ENCODE data around the gene VWA2.

VWA2 gene

DNA sequence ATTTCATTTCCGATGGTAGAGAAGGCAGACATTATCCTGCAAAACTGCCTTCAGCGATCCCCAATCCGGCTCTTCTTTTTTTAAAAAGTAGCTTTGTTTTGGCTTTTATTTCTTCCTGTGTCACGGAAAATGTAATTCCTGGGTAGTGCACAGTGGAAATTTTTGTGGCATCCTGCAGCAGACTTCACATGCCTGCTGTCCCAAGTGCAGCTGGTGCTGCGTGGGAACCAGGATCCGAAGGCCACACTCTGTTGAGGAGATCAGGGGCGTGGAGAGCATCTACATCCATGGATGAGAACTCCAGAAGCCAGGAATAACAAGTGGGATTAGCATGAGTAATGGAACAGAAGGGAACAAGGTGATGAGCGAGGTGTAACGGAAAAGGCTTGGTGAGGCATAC is 4.6 kb downstream of the VWA2 start:
- no peak for DNase-seq (ENCODE audit: low read depth)
- H3K4me3 ChIP-seq (ENCODE audit: low read depth, low read length): no peak overlapping the region
- TF ChIP-seq, protein P1, sequence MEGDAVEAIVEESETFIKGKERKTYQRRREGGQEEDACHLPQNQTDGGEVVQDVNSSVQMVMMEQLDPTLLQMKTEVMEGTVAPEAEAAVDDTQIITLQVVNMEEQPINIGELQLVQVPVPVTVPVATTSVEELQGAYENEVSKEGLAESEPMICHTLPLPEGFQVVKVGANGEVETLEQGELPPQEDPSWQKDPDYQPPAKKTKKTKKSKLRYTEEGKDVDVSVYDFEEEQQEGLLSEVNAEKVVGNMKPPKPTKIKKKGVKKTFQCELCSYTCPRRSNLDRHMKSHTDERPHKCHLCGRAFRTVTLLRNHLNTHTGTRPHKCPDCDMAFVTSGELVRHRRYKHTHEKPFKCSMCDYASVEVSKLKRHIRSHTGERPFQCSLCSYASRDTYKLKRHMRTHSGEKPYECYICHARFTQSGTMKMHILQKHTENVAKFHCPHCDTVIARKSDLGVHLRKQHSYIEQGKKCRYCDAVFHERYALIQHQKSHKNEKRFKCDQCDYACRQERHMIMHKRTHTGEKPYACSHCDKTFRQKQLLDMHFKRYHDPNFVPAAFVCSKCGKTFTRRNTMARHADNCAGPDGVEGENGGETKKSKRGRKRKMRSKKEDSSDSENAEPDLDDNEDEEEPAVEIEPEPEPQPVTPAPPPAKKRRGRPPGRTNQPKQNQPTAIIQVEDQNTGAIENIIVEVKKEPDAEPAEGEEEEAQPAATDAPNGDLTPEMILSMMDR (IDR thresholded peaks at IDR 0.05; ENCODE audit: insufficient read depth, low read depth, low read length, missing control alignments): no peak

GRCh38 chr10:114244126-114244525 is 5.1 kb downstream of the VWA2 start:
- no peak overlapping the region for H3K4me3 ChIP-seq (ENCODE audit: low read depth, low read length)
- TF ChIP-seq, protein P1 (IDR thresholded peaks at IDR 0.05; ENCODE audit: insufficient read depth, low read depth, low read length, missing control alignments): no peak
- DNase-seq (ENCODE audit: low read depth): no peak

DNA sequence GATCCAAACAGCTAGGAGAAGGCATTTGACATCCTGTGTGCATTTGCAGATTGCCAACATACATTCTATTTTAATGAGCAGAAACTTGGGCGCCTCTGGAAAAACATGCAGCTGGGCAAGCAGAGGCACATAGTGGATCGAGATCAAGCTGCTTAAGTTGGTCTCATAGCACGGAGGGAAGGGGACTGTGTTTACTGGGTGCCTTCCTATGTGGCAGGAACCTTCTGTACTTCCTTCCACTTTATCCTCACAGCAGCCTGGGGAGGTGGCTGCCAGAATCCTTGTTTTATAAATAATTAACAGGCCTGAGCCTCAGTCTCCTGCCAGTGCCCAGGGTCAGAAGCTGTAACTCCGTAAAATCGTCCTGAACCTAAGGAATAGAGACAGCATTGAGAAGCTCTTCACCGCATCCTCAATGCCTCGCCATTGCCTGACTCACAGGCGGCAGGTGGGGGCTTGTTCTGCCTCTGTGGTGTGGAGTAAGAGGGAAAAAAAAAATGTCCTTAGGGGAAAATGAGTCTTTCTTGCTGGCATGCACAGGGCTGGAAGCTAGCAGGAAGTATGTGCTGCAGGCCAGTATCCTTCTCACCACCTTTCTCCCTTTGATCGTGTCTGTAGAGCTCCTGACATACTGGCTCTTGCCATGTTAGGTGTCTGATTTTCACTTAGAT is 6.2 kb downstream of the VWA2 start:
- no peak overlapping the region for H3K4me3 ChIP-seq (ENCODE audit: low read depth, low read length)
- TF ChIP-seq, protein P1 (IDR thresholded peaks at IDR 0.05; ENCODE audit: insufficient read depth, low read depth, low read length, missing control alignments): no peak
- no peak for DNase-seq (ENCODE audit: low read depth)

DNA sequence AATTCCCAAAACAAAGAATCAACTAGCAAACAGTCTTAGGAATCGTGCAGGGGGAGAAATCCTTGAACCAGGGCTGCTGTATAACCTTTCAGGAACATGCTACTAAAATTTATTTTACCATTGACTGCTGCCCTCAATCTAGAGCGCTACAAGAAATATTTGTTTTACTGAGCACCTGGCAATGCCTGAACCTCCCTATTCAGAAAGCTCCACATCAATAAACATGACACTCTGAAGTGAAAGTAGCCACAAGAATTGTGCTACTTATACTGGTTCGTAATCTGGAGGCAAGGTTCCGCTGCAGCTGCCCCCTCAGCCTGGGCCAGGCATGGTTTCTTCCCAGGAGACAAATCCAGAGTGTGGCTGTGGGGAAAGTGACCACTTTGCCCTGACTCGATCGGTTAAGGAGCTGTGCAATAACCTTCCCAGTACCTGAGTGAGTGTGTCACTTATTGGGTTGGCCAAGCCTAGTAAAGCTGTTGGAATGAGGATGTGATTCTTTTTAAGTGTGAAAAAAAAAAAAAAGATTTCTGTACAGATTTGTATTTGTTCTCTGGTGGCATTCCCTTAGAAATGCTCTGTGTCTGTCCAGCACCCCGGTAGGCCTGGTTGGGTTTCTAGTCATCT is 7.7 kb downstream of the VWA2 start:
- DNase-seq (ENCODE audit: low read depth): no peak
- no peak overlapping the region for H3K4me3 ChIP-seq (ENCODE audit: low read depth, low read length)
- TF ChIP-seq, protein P1 (IDR thresholded peaks at IDR 0.05; ENCODE audit: insufficient read depth, low read depth, low read length, missing control alignments): no peak

DNA sequence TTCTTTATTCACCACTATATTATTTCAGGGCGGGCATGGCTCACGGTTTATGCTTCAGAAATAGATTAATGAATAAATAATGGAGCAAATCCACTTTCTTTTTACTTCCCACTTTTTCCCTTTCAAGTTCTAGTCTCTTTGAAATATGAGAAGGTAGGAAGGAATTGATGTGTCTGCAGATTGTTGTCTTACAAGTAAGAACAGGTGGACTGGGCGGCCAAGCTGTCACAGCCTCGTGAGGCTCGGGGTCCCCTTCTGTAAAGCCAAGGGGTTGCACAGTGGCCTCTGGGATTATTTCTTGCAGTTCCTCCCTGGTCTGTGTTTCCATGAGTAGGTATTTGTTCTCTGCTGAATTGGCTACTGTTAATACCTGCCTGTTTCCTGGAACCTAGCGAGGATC is 11.2 kb downstream of the VWA2 start:
- no peak overlapping the region for H3K4me3 ChIP-seq (ENCODE audit: low read depth, low read length)
- TF ChIP-seq, protein P1 (IDR thresholded peaks at IDR 0.05; ENCODE audit: insufficient read depth, low read depth, low read length, missing control alignments): no peak
- no peak for DNase-seq (ENCODE audit: low read depth)

DNA sequence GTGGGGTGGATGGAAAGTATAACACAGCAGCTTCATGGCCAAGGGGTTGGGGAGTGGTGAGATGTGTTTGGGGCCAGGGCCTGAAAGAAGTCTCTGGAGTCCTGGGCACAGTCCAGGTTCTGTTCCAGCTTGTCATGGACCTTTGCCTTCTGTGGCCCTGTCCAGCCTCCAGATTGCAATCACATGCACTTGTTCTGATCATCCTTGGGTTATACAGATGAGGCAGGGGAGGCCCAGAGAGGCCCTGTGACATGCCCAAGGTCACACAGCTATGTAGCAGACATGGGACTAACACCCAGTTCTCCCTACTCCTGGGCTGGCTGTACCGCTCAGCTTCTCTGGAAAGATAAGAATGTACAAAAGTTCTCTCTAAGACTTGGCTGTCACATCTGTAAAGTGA is 11.7 kb downstream of the VWA2 start:
- TF ChIP-seq, protein P1 (IDR thresholded peaks at IDR 0.05; ENCODE audit: insufficient read depth, low read depth, low read length, missing control alignments): no peak
- no peak for DNase-seq (ENCODE audit: low read depth)
- no peak overlapping the region for H3K4me3 ChIP-seq (ENCODE audit: low read depth, low read length)

GRCh38 chr10:114252092-114252491 is 13.0 kb downstream of the VWA2 start:
- DNase-seq (ENCODE audit: low read depth): no peak
- TF ChIP-seq, protein P1 (IDR thresholded peaks at IDR 0.05; ENCODE audit: insufficient read depth, low read depth, low read length, missing control alignments): no peak

More at GRCh38 chr10:114252092-114252491, 13.0 kb downstream of the VWA2 start:
- H3K4me3 ChIP-seq (ENCODE audit: low read depth, low read length): no peak overlapping the region
